Vagina (tissue), 2 donors: ENCODE data around the gene PSMA7.

ENCODE experiments used
- CTCF ChIP-seq, 3 experiments: fragments of 450-650 bp in 2 of 3; fragments of 200-600 bp in 1 of 3; sonication (generic) in 1 of 3; IDR thresholded peaks; one replicate each; pipeline ENCODE4 v1.5.1; 2017 to 2019; ENCODE audit warnings: antibody characterized with exemption in 3 of 3, mild to moderate bottlenecking in 2 of 3, moderate library complexity in 2 of 3
- POLR2A ChIP-seq, 2 donors: fragments of 450-650 bp; IDR thresholded peaks; one replicate each; pipeline ENCODE4 v1.6.1; 2017; ENCODE audit warnings: antibody characterized with exemption in 2 of 2, mild to moderate bottlenecking in 2 of 2, moderate library complexity in 2 of 2
- POLR2AphosphoS5 ChIP-seq, 2 donors: sonication (generic); formaldehyde crosslinking; IDR thresholded peaks; one replicate each; pipeline ENCODE4 v1.9.0; 2017; ENCODE audit warnings: antibody characterized with exemption in 2 of 2, mild to moderate bottlenecking in 2 of 2, low read depth in 1 of 2; ENCODE audit not compliant: insufficient read depth in 1 of 2

GRCh38 chr20:62174870-62175624, 31.9 kb upstream of the PSMA7 start:
- TF ChIP-seq POLR2A (IDR thresholded peaks at IDR 0.05), result no peak
- TF ChIP-seq CTCF (IDR thresholded peaks at IDR 0.05), result no peak
- TF ChIP-seq POLR2AphosphoS5 (IDR thresholded peaks at IDR 0.05; ENCODE audit: insufficient read depth in 1 of 2, low read depth in 1 of 2), result no peak
